OCI-LY7 (cell line): ENCODE results near the gene POU6F2. TPM values are rescaled to one million over a fixed set of nuclear protein-coding genes. Genes with fewer than 3 reads are reported as not detected.

ENCODE experiments used
- BruUV-seq: library from RNA; stranded (reverse); fragments of 400-500 nt; replicated peaks from 2 replicates; lab custom pipeline; 2021; lab: Mats Ljungman, UMichigan
- CTCF ChIA-PET: fragments of 300-600 bp; sonication (Branson Sonifier 250); formaldehyde crosslinking; loops from one replicate; lab custom pipeline; 2022; ENCODE audit warnings: antibody characterized with exemption; ENCODE audit not compliant: unreplicated experiment; lab: Charles Lee
- POLR2A ChIA-PET: fragments of 300-600 bp; sonication (Branson Sonifier 250); formaldehyde crosslinking; loops from one replicate; lab custom pipeline; 2022; ENCODE audit warnings: antibody characterized with exemption; lab: Charles Lee
- DNase-seq: peaks from one replicate; pipeline ENCODE4 v3.0.0-alpha.2; 2015; ENCODE audit warnings: low spot score
- H2AFZ ChIP-seq: fragments of 200-600 bp; sonication (generic), shearing (Covaris generic); 2 replicates; pipeline ENCODE4 v1.6.1; 2014; ENCODE audit warnings: mild to moderate bottlenecking, antibody characterized with exemption, low read length, moderate library complexity
- H3K27ac ChIP-seq: fragments of 200-600 bp; sonication (generic); 2 replicates; pipeline ENCODE4 v1.5.1; 2014; ENCODE audit warnings: mixed run types, low read depth, mild to moderate bottlenecking, moderate library complexity, low read length, inconsistent platforms; ENCODE audit not compliant: poor library complexity, severe bottlenecking
- H3K36me3 ChIP-seq: fragments of 200-600 bp; sonication (generic); 2 replicates; pipeline ENCODE4 v1.6.1; 2014; ENCODE audit warnings: mild to moderate bottlenecking, antibody characterized with exemption, low read length, moderate library complexity, mixed read lengths; ENCODE audit not compliant: insufficient read depth
- H3K4me1 ChIP-seq: fragments of 200-600 bp; sonication (generic); 2 replicates; pipeline ENCODE4 v1.5.1; 2014; ENCODE audit warnings: mild to moderate bottlenecking, low read length; ENCODE audit not compliant: insufficient read depth, poor library complexity, severe bottlenecking
- H3K4me2 ChIP-seq: fragments of 200-600 bp; sonication (generic); 2 replicates; pipeline ENCODE4 v1.6.1; 2014; ENCODE audit warnings: mild to moderate bottlenecking, low read length
- H3K4me3 ChIP-seq: fragments of 200-600 bp; sonication (generic); 2 replicates; pipeline ENCODE4 v1.5.1; 2014; ENCODE audit warnings: mild to moderate bottlenecking, low read depth, low read length; ENCODE audit not compliant: poor library complexity, severe bottlenecking
- H3K79me2 ChIP-seq: fragments of 200-600 bp; sonication (generic); 2 replicates; pipeline ENCODE4 v1.6.1; 2016; ENCODE audit warnings: low read depth, mild to moderate bottlenecking, low read length, moderate library complexity, mixed read lengths; ENCODE audit not compliant: insufficient read depth
- H3K9me2 ChIP-seq: fragments of 200-600 bp; sonication (generic); 2 replicates; pipeline ENCODE4 v1.6.1; 2016; ENCODE audit warnings: mild to moderate bottlenecking, low read length, mixed read lengths; ENCODE audit not compliant: insufficient read depth
- H3K9me3 ChIP-seq: fragments of 200-600 bp; sonication (generic); 2 replicates; pipeline ENCODE4 v1.6.1; 2014; ENCODE audit warnings: mild to moderate bottlenecking, mixed run types, low read length, mixed read lengths
- H4K20me1 ChIP-seq: fragments of 200-600 bp; sonication (generic); 2 replicates; pipeline ENCODE4 v1.6.1; 2014; ENCODE audit warnings: mild to moderate bottlenecking, antibody characterized with exemption, low read length, moderate library complexity, mixed read lengths; ENCODE audit not compliant: insufficient read depth
- EZH2phosphoT487 ChIP-seq: fragments of 200-600 bp; sonication (generic); IDR thresholded peaks from 2 replicates; pipeline ENCODE4 v1.6.1; 2018; ENCODE audit warnings: low read depth, borderline replicate concordance, mild to moderate bottlenecking, mixed run types, antibody characterized with exemption, low read length, moderate library complexity, mixed read lengths
- intact Hi-C: fragments of 100-400 bp; cut with micrococcal nuclease; formaldehyde crosslinking; loops from one replicate; pipeline ENCODE4 v1.10.0; 2022; ENCODE audit not compliant: unreplicated experiment
- total RNA-seq, 2 experiments: library from RNA; depleted of rRNA in 1 of 2; stranded (reverse); fragments of >200 nt in 1 of 2; shearing (Covaris generic) in 1 of 2; gene quantifications; 2 replicates each; pipeline ENCODE4 v1.2.3, GENCODE V29; 2014 to 2022
- TF ChIP-seq, protein P1 (sequence below): fragments of 200-600 bp; sonication (generic); conservative IDR thresholded peaks from 2 replicates; pipeline ENCODE4 v1.5.1; 2014; ENCODE audit warnings: mild to moderate bottlenecking, antibody characterized with exemption, low read length, moderate library complexity, mixed read lengths

Gene POU6F2
- total RNA-seq, 2 experiments from 2014 or later = 0.40 TPM; not detected in 1

DNA sequence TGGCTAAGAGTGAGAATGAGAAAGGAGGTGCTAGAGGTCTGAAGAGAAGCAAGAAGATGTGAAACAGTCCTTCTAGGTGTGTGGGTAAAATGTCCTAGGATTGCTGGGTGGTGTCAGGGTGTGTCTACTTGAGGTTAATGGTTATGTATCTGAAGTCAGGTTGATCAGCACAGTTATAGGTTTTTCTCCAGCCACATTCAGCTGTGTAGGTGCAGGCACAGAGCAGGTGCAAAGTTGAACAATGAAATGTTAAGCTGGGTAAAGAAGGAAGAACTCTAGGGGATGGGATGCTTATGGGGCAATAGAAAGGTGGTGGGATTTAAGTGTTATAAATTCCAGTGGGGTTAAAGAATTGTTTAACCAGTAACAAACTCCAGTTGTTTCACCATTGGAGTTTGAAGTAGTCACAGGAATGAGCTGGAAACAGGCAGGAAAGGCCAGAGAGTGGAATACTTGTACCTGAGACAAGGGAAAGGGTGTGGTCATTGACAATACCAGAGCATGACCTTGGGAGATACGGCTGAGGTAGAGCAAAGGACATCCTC, 388.1 kb downstream of the POU6F2 start:
- H3K9me2 ChIP-seq = no peaks in the 10 kb centered on the region
- H4K20me1 ChIP-seq = no peaks in the 10 kb centered on the region
- H3K79me2 ChIP-seq = no peaks in the 10 kb centered on the region
- DNase-seq = no peak
- H3K36me3 ChIP-seq = no peaks in the 10 kb centered on the region
- TF ChIP-seq EZH2phosphoT487 = no peak
- TF ChIP-seq, protein P1, sequence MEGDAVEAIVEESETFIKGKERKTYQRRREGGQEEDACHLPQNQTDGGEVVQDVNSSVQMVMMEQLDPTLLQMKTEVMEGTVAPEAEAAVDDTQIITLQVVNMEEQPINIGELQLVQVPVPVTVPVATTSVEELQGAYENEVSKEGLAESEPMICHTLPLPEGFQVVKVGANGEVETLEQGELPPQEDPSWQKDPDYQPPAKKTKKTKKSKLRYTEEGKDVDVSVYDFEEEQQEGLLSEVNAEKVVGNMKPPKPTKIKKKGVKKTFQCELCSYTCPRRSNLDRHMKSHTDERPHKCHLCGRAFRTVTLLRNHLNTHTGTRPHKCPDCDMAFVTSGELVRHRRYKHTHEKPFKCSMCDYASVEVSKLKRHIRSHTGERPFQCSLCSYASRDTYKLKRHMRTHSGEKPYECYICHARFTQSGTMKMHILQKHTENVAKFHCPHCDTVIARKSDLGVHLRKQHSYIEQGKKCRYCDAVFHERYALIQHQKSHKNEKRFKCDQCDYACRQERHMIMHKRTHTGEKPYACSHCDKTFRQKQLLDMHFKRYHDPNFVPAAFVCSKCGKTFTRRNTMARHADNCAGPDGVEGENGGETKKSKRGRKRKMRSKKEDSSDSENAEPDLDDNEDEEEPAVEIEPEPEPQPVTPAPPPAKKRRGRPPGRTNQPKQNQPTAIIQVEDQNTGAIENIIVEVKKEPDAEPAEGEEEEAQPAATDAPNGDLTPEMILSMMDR = no peak
- BruUV-seq = no TSS peak
- no peak overlapping the region for H3K4me2 ChIP-seq
- no peaks in the 10 kb centered on the region for H3K9me3 ChIP-seq
- H3K4me1 ChIP-seq = no peaks in the 10 kb centered on the region
- ChIA-PET POLR2A (interaction anchor here (0.5 kb wide), 1 partner anchor 110 kb away, joined by 3 read pairs; no protein-coding TSS in a partner anchor), CTCF (no interaction called here)
- intact Hi-C loops = no loop called here
- H3K4me3 ChIP-seq = no peak overlapping the region
- H3K27ac ChIP-seq = no peak overlapping the region
- no peak overlapping the region for H2AFZ ChIP-seq

DNA sequence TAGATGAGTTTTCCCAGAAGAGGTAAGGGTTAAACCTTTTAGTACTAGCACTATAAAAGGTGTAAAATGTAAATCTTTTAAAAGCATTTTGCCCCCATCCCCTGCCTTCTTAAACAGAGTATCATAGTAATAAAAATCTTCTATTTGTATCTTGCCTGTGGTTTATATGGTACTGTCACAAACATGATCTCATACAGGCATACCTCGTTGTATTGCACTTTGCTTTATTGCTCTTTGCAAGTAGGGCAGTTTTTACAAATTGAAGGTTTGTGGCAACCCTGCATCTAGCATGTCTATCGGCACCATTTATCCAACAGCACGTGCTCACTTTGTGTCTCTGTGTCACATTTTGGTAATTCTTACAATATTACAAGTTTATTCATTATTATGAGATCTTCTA, 389.7 kb downstream of the POU6F2 start:
- H3K4me1 ChIP-seq = no peaks in the 10 kb centered on the region
- BruUV-seq = no TSS peak
- H3K4me2 ChIP-seq = no peak overlapping the region
- intact Hi-C loops = no loop called here
- no peak for DNase-seq
- H2AFZ ChIP-seq = no peak overlapping the region
- no peaks in the 10 kb centered on the region for H3K9me3 ChIP-seq
- no peaks in the 10 kb centered on the region for H3K9me2 ChIP-seq
- no peaks in the 10 kb centered on the region for H4K20me1 ChIP-seq
- no peak overlapping the region for H3K4me3 ChIP-seq
- ChIA-PET POLR2A (no interaction called here), CTCF (no interaction called here)
- H3K36me3 ChIP-seq = no peaks in the 10 kb centered on the region
- H3K27ac ChIP-seq = no peak overlapping the region
- TF ChIP-seq EZH2phosphoT487 = no peak
- TF ChIP-seq, protein P1 = no peak
- no peaks in the 10 kb centered on the region for H3K79me2 ChIP-seq

- Histone ChIP-seq H3K9me3 (no peaks in the 10 kb centered on the region), H3K79me2 (no peaks in the 10 kb centered on the region), H2AFZ (no peak overlapping the region), H3K4me1 (no peaks in the 10 kb centered on the region), H3K4me2 (no peak overlapping the region), H4K20me1 (no peaks in the 10 kb centered on the region), H3K4me3 (no peak overlapping the region), H3K27ac (no peak overlapping the region), H3K36me3 (no peaks in the 10 kb centered on the region), H3K9me2 (no peaks in the 10 kb centered on the region)
- no peak for DNase-seq
- CTCF ChIA-PET = no interaction called here
- BruUV-seq = no TSS peak
- TF ChIP-seq EZH2phosphoT487 = no peak
- TF ChIP-seq, protein P1 = no peak
- POLR2A ChIA-PET = interaction anchor here (0.6 kb wide), 1 partner anchor 1819 kb away, joined by 3 read pairs; no protein-coding TSS in a partner anchor
- intact Hi-C loops = no loop called here
Observed at GRCh38 chr7:39367943-39368342, 390.2 kb downstream of the POU6F2 start.
